ENCODE measurements around the gene SEL1L3.

Gene SEL1L3

GRCh38 chr4:25827373-25827772 lies 35.4 kb downstream of the SEL1L3 start:
- no peak overlapping the region for H3K27ac ChIP-seq (replicated peaks)
- no peaks in the 10 kb centered on the region for H3K27me3 ChIP-seq (ENCODE audit: insufficient read depth, poor library complexity, severe bottlenecking)
- no peak overlapping the region for H3K4me3 ChIP-seq (replicated peaks; ENCODE audit: insufficient read depth, low read length)
- TF ChIP-seq POLR2AphosphoS5 (IDR thresholded peaks at IDR 0.05; ENCODE audit: low read depth) (no peak), SPI1 (IDR thresholded peaks at IDR 0.05; ENCODE audit: borderline replicate concordance, low read depth) (no peak), REST (IDR thresholded peaks at IDR 0.05; ENCODE audit: insufficient replicate concordance, low read depth) (no peak), GABPA (IDR thresholded peaks at IDR 0.05; ENCODE audit: low read depth) (no peak), CTCF (IDR thresholded peaks at IDR 0.05; ENCODE audit: insufficient read depth, low read length) (no peak)
- DNase-seq (ENCODE audit: low read depth in 1 of 2, low spot score in 1 of 2) = no peak

- DNase-seq (ENCODE audit: low read depth in 1 of 2, low spot score in 1 of 2) = no peak
- Histone ChIP-seq H3K27ac (replicated peaks) (no peak overlapping the region), H3K4me3 (replicated peaks; ENCODE audit: insufficient read depth, low read length) (no peak overlapping the region), H3K27me3 (ENCODE audit: insufficient read depth, poor library complexity, severe bottlenecking) (no peaks in the 10 kb centered on the region)
- TF ChIP-seq REST (IDR thresholded peaks at IDR 0.05; ENCODE audit: insufficient replicate concordance, low read depth) = peak; percentile 54
- TF ChIP-seq GABPA (IDR thresholded peaks at IDR 0.05; ENCODE audit: low read depth) = no peak
- no peak for TF ChIP-seq CTCF (IDR thresholded peaks at IDR 0.05; ENCODE audit: insufficient read depth, low read length)
- no peak for TF ChIP-seq SPI1 (IDR thresholded peaks at IDR 0.05; ENCODE audit: borderline replicate concordance, low read depth)
- TF ChIP-seq POLR2AphosphoS5 (IDR thresholded peaks at IDR 0.05; ENCODE audit: low read depth) = no peak
Measured at GRCh38 chr4:25826074-25826752, 36.6 kb downstream of the SEL1L3 start.

GRCh38 chr4:25823632-25824031 lies 39.2 kb downstream of the SEL1L3 start:
- Histone ChIP-seq H3K27ac (replicated peaks) (no peak overlapping the region), H3K4me3 (replicated peaks; ENCODE audit: insufficient read depth, low read length) (no peak overlapping the region), H3K27me3 (ENCODE audit: insufficient read depth, poor library complexity, severe bottlenecking) (no peaks in the 10 kb centered on the region)
- no peak for TF ChIP-seq REST (IDR thresholded peaks at IDR 0.05; ENCODE audit: insufficient replicate concordance, low read depth)
- no peak for TF ChIP-seq GABPA (IDR thresholded peaks at IDR 0.05; ENCODE audit: low read depth)
- TF ChIP-seq SPI1 (IDR thresholded peaks at IDR 0.05; ENCODE audit: borderline replicate concordance, low read depth) = no peak
- TF ChIP-seq POLR2AphosphoS5 (IDR thresholded peaks at IDR 0.05; ENCODE audit: low read depth) = no peak
- no peak for TF ChIP-seq CTCF (IDR thresholded peaks at IDR 0.05; ENCODE audit: insufficient read depth, low read length)
- DNase-seq (ENCODE audit: low read depth in 1 of 2, low spot score in 1 of 2) = no peak
